GM21619 (cell line): ENCODE results near the gene MDM2.
"Not testable (repeated sequence)": the region's sequence is repeated elsewhere in the genome, so short reads cannot be mapped to it uniquely, and the experiment has no call there.

ENCODE experiments used
- ATAC-seq: cut with Tn5 transposase; IDR thresholded peaks from one replicate; pipeline ENCODE4 v1.9.1; 2021; ENCODE audit not compliant: unreplicated experiment

MDM2 gene

DNA sequence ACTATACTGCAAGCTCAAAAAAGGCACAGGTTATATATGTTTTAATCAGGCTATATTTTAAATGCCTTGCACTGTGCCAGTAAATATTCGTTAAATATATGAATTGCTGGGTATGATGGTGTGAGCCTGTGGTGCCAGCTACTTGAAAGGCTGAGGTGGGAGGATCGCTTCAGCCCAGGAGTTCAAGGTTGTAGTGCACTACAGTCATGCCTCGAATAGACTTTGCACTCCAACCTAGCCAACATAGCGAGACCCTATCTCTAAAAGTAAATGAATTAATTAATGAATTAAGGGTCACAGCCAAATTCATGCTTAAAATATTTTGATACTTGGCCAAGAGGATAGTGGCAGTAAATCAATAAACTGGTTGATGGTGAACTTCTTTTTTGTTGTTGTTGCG is 22.2 kb upstream of the MDM2 start:
- ATAC-seq: no peak

DNA sequence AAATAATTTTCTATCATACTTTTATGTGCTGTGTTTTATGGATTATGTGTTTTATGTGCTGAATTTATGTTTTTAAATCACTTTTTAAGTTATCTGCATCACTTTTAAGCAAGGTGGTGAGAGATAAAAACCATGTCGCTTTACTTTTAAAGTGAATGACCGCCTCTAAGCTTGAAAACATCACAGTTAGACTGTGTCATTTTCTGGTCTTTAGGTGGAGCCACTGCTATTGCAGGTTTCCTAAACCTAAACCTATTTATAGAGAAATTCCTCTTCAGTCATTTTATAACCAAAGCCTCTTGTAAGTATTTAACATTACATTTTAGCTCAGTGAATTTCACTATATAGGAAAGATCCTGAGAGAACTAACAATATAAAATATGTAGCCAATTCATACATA is 21.0 kb upstream of the MDM2 start:
- ATAC-seq: no peak

DNA sequence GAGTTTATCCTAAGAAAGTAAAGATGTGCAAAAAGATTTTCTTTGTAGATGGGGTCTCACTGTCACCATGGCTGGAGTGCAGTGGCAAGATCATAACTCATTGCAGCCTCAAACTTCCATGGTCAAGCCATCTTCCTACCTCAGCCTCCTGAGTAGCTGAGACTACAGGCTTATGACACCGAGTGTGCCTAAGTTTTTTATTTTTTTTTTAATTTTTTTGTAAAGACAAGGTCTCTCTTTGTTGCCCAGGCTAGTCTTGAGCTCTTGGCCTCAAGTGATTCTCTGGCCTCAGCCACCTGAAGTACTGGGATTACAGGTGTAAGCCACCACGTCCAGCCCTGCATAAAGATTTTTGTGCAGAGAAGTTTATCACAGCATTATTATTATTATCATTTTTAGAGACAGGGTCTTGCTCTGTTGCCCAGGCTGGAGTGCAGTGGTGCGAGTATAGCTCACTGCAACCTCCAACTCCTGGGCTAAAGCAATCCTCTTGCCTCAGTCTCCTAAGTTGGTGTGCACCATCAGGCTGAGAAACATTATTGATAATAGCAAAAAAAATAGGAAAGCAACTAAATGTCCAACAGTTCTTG is 19.3 kb upstream of the MDM2 start:
- ATAC-seq: no peak

DNA sequence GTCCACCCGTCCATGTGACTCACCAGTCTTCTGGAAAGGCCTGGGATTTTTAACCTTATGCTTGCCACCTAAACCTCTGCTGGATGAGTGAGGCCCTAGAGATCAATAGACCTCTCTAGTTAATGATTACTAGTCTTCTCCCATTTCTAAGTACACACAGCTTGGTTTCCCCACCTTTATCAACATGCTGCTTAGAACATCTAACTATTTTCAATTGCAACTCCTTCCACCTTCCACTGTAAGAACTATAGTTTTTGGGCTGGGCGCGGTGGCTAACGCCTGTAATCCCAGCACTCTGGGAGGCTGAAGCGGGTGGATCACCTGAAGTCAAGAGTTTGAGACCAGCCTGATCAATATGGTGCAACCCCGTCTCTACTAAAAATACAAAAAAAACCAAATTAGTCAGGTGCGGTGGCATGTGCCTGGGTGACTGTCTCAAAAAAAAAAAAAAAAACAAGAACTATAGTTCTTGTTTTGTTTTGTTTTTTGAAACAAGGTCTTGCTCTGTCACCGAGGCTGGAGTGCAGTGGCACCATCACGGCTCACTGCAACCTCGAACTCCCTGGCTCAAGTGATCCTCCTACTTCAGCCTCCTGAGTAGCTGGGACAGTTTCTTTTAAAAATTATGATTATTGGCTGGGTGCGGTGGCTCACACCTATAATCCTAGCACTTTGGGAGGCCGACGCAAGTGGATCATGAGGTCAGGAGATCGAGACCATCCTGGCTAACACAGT is 18.7 kb upstream of the MDM2 start:
- ATAC-seq: no peak

DNA sequence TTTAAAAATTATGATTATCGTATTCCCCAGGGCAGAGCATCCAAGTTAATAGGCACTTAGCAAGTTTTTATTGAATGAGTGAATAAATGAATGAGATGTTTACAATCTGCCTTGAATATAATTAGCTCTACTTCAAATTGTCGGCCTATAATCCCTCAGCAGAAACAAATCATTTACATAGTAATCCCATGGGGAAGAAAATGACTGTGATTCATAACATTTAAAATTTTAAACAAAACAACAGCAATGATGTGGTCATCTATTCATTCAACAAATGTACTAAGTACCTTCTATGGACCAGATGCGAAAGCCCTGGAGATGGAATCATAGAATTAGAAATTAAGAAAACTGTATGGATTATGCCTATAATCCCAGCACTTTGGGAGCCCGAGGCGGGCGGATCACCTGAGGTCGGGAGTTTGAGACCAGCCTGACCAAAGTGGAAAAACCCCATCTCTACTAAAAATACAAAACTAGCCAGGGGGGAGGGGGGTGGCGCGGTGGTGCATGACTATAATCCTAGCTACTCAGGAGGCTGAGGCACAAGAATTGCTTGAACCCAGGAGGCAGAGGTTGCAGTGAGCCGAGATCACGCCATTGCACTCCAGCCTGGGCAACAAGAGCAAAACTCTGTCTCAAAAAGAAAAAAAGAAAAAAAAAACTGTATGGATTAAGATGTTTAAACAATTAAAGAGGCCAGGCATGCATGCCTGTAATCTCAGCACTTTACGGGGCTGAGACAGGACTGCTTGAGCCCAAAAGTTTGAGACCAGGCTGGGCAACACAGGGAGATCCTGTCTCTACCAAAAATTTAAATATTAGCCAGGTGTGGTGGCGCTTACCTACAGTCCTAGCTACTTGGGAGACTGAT is 17.7 kb upstream of the MDM2 start:
- no peak for ATAC-seq

DNA sequence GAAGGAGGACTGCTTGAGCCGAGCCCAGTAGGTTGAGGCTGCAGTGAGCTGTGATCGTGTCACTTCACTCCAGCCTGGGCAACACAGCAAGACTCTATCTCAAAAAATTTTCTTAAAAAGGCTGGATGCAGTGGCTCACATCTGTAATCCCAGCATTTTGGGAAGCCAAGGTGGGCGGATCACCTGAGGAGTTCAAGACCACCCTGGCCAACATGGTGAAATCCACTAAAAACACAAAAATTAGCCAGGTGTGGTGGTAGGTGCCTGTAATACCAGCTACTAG is 17.1 kb upstream of the MDM2 start:
- ATAC-seq: no peak

DNA sequence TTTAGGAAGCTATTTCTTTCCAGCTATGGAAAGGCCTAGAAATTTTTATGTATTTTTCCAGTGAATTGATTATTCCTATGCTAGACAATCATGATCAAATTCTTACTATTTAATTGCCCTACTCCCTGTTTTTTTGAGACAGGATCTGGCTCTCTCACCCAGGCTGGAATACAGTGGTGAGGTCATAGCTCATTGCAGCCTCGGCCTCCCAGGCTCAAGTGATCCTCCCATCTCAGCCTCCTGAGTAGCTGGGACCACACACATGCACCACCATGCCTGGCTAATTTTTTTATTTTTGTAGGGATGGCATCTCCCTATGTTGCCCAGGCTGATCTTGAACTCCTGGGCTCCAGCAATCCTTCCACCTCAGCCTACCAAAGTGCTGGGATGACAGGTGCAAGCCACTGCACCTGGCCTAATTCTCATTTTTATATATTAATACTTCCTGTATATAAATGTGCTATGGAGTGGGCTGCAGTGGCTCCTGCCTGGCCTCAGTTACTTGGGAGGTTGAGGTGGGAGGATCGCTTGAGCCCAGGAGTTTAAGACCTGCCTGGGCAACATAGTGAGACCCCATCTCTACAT is 16.0 kb upstream of the MDM2 start:
- ATAC-seq: no peak

DNA sequence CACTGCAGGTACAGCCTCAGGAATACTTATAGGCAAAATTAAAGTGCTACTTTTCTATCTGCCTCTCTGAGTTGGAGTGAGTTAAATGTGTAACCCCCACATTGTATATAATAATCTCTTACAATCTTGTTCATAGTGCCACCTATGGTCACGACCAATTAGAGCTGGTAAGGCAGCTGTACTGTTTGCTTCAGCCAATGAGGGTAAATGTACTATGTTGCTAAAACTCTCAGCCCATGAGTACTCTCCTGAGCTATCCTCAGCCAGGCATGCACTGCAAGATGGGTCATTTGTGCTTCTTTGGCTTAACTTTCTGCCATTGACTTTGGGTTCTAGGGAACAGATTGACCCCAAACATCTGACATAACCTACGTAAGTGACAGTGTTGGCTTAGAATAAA is 15.0 kb upstream of the MDM2 start:
- ATAC-seq: peak; percentile 97

DNA sequence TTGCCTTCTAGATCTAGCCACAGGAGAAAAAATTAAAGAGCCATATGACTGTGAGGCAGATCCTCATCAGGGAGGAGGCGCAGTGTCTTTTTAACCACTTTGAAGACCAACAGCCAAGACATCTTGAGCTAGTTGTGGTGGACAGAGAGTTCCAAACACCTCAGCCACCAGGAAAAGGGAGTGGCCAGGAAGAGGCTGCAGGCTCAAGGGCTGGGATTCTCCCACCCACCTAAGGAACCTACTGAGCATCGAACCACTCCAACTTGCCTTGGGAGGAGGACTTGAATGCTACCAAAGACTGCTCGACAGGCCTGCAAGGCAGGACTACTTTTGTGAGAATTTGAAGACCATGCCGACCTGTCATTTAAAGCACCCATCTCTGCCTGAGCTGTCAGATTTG is 14.5 kb upstream of the MDM2 start:
- ATAC-seq: no peak

DNA sequence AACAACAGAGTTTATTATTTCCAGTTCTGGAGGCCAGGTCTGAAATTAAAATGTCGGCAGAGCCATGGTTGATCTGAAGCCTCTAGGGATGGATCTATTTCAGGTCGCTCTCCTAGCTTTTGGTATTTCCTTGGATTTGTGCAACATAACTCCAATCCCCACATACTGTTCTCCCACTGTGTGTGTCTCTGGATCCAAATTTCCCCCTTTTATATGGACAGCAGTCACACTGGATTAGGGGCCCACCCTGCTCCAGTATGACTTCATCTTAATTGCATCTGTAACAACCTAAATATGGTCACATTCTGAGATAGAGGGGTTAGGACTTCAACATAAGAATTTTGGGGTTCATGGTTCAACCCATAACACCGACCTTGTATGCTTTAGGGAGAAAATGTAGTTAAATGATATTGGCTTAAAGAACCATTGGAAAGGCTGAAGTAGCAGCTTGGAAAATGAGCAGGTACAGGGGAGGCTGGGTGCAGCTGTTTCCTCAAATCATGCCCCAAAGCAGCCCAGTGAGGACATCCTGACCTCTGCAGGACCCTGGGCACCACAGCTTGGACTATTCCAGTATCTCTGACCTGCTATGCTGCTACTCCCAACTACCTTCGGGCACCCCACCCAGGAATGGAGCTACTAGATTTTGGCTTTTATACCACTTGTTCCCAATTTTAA is 13.9 kb upstream of the MDM2 start:
- no peak for ATAC-seq

DNA sequence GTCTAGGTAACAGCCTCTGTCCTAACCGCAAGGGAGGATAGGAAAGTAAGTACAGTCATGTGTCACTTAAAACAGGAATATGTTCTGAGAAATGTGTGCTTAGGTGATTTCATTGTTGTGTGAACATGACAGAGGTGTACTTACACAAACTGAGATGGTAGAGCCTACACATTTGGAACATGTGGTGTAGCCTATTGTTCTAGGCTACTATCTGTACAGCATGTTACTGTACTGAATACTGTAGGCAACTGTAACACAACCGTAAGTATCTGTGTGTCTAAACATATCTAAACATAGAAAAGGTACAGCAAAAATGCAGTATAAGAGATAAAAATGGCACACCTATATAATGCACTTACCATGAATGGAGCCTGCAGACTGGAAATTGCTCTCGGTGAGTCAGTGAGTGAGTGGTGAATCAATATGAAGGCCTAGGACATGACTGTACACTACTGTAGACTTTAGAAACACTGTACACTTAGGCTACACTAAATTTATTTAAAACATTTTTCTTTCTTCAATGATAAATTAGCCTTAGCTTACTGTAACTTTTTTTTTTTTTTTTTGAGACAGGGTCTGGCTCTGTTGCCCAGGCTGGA is 13.2 kb upstream of the MDM2 start:
- no peak for ATAC-seq

DNA sequence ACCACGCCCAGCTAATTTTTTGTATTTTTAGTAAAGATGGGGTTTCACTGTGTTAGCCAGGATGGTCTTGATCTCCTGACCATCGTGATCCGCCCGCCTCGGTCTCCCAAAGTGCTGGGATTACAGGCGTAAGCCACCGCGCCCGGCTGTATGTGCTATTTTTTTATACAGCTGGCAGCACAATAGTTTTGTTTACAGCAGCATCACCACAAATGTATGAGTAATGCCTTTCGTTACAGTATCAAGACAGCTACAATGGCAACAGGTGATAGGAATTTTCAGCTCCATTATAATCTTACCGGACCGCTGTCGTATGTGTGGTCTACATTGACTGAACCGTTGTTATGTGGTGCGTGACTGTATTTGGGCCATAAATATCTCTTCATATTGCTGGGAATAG is 11.6 kb upstream of the MDM2 start:
- no peak for ATAC-seq

DNA sequence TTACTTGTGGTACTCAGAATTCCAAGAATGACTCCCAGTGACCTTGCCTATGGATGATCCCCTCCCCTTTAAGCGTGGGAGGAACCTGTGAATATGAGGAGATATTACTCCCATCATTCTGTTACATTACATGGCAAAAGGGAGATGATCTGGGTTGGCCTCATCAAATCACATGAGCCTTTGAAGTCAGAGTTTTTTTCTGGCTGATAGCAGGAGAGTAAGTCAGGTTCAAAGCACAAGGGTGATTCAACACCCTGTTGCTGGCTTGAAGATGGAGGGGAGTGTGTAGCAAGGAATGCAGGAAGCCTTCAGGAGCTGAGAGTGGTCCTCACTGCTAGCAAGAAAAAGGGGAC is 9.1 kb upstream of the MDM2 start:
- no peak for ATAC-seq

DNA sequence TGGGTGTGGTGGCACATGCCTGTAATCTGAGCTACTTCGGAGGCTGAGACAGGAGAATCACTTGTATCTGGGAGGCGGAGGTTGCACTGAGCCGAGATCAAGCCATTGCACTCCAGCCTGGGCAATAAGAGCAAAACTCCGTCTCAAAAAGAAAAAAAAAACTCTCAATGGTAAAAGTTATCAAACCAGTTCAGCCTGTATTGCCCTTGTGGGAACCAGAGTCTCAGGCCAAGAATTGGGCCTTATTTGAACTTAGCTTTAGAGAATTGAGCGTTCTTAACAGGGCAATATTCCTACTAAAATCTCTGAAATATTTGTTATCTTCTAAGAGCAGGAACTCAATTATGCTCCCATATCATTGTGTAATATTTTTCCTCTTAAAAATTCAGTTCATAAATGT is 7.7 kb upstream of the MDM2 start:
- no peak for ATAC-seq

DNA sequence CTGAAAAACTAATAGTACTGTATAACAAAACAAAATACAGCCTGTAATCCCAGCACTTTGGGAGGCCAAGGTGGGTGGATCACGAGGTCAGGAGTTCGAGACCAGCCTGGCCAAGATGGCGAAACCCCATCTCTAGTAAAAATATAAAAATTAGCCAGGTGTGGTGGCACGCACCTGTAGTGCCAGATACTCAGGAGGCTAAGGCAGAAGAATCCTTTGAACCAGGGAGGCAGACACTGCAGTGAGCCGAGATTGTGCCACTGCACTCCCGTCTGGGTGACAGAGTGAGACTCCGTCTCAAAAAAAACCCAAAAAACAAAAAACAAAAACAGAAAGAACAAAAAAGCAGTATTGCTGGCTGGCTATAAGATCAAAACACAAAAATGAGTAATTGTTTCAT is 6.9 kb upstream of the MDM2 start:
- not testable (repeated sequence) for ATAC-seq

DNA sequence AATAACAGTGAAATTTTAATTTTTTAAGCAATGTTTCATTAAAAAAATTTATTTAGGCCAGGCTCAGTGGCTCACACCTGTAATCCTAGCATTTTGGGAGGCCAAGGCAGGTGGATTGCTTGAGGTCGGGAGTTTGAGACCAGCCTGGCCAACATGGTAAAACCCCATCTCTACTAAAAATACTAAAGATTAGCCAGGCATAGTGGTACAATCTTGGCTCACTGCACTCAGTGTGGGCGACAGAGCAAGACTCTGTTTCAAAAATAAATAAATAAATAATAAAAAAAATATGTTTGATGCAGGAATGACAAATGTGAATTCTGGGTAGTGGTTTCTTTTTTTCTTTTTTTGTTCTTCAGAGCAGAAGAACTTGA is 5.6 kb upstream of the MDM2 start:
- not testable (repeated sequence) for ATAC-seq

DNA sequence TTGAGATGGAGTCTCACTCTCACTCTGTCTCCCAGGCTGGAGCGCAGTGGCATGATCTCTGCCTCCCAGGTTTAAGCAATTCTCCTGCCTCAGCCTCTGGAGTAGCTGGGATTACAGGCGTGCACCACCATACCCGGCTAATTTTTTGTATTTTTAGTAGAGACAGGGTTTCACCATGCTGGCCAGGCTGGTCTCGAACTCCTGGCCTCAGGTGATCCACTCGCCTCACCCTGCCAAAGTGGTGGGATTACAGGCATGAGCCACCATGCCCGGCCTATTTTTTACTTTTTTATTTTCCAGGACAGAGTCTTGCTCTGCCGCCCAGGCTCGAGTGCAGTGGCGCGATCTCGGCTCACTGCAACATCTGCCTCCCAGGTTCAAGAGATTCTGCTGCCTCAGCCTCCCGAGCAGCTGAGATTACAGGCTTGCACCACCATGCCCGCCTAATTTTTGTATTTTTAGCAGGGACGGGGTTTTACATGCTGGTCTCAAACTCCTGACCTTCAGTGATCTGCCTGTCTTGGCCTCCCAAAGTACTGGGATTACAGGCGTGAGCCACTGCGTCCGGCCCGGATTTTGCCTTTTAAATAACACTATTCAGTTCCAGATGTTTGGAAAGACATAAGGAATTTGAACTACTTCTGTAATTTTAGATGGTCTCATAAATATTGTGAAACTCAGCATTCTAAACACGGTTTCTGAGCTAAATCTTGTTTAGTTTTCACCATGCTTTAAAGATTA is 4.9 kb upstream of the MDM2 start:
- not testable (repeated sequence) for ATAC-seq

DNA sequence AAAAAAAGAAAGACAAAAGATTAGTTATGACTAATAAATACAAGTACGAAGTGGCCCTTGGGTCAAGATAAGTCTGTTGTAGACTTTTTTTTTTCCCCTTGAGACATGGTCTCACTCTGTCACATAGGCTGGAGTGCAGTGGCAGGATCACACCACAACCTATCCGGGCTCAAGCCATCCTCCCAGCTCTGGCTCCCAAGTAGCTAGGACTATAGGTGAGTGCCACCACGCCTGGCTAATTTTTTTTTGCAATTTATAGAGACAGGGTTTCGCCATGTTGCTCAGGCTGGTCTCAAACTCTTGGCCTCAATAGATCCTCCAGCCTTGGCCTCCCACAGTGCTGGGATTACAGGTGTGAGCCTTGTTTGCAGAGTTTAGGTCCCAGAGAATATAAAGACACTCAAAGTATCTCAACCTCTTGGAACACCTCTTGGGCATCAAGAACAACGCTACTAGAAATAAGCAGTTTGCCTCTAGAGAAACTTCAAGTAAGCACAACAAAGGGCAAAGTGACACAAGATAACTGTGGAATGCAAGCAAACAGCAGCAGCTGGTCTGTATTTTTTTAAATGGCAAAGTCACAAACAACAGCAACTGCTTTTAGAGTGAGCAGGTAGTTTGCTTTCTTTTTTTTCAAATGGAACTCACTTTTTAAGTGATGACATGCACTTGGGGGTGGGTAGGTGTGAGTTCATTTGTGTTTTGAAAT is 3.9 kb upstream of the MDM2 start:
- ATAC-seq: no peak

DNA sequence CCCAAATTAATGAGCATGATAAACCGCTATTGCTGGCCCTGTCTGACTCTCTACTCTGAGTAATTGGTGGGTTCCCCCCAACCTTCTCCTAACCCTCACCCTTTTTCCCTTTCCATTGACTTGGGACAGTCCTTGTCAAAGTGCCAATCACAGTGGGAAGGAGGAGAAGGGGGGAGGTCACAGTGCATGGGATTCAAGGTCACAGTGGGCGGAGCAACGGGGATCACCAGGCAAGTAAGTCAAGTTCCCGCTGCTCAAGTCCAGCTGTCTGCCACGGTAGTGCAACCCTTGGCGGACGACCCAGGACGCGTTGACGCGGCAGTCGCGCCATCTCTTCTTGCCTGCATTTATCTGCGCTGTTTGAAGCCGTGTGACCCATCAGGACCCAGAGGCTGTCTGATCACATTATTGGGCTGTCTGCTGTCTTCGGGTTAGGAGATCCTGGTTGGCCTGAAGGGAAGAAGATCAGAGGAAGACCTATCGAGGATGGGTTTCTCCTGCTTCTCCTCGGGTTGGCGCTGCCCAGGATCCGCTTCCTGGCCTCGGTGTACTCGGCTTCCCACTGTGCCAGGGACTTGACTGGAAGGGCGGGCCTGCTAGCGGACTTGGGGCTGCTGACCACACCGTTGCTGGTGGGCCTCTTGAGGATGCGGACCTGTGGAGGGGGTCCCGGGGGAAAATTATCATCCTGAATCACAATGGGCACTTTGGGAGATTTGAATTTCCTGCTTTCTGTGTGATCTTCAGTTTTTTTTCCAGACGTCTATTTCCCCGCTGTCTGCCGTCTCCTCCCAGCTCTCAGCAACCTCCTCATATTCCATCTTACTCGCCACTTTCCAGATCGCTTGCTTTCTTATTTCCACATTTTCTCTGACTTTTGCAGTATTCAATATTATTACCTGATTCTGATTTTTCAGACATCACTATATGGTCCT is 3.1 kb upstream of the MDM2 start:
- no peak for ATAC-seq
